Embryonic facial prominence (tissue), 1 donor: Measurements from ENCODE around the gene ARHGEF18.

Source experiments
- DNase-seq: peaks from one replicate; pipeline ENCODE4 v3.0.0-alpha.2; 2016; ENCODE audit errors: extremely low spot score

ARHGEF18 gene

DNA sequence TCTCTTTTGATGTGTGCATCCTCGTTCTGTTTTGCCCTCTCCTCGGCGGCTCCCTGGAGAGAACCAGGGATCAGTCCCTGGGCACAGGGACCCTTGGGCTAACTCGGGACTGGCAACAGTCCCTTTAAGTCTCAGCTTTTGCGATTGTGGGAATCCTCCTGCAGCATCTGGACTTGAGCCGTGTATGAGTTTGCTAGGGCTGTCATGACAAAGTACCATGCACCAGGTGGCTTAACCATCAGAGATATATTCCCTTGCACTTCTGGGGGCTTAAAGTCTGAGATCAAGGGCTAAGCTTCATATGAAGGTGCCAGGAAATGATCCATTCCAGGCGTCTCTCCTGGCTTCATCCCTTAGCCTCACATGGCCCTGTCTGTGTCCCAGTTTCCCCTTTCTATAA is 34.5 kb downstream of the ARHGEF18 start:
- DNase-seq = no peak

DNA sequence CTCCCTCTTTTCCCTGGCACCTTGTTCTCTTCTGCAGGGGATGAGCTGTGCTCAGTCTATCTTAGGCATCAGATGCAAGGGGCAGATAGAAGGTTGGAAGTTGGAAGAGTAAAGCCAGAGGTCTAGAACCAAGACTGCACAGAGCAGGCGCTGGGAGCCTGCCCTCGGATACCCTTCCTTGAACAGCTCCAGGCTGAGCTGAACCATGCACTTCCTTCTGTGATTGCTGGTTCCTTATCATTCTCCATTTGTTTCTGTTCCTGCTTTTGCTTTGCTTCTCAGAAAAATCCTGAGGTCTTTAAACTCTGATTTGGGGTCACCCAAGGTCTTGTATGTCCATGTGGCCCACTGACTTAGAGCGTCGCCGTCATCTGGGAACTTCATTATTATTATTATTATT is 36.3 kb downstream of the ARHGEF18 start:
- no peak for DNase-seq

DNA sequence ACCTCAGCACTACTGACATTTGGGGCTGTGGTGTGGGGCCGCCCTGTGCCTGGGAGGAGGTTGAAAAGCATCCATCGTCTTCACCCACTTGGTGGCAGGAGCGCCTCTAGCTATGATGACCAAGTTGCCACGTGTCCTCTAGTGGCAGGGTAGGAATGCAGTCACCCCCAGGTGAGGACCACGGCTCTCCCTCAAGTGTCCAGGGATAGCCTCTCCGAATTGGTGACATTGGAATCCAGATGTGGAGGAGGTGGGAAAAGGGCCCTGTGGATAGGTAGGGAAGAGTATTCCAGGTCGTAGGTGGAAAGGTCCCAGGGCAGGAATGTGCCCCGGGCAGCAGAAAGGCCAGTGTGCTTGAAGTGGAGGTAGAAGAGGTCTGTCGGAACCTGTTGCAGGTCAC is 37.6 kb downstream of the ARHGEF18 start:
- DNase-seq = no peak

DNA sequence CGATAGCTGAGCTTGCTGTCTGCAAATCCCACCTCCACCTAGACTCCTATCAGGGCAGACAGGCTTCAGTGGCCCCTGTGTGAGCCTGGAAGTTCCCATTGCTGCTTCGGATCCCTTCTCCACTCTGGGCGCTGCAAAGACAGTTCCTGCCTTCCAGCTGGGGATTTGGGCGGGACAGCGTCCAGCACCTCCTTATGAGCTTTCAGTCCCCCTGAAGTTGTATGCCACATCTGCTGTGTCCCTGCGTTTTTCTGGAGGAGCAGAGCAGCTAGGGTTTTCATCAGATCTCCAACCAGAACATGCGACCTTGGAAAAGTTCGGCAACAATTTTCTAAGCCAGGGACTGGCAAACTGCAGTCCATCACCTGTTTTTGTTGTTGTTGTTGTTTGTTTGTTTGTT is 38.0 kb downstream of the ARHGEF18 start:
- DNase-seq = no peak

DNA sequence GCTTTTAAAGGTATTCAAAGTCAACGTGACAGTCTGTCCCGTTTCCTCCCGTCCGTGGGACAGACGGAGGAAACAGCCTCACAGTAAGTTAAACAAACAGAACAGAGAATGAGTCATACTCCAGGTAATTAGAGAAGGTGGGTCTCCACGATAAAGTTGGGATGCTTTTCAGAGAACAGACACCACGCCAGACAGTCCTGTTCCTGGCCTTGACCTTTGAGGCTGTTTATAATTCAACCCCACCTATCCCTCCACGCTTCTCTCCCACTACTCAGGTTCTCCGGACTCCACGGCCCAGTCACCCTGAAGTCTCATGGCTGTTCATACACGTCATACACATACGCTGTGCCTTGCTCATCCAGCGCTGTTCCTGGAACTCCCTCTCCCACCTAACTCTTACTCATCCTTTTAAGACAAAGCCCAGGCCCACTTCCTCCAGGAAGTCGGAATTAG is 42.5 kb downstream of the ARHGEF18 start:
- DNase-seq = no peak

DNA sequence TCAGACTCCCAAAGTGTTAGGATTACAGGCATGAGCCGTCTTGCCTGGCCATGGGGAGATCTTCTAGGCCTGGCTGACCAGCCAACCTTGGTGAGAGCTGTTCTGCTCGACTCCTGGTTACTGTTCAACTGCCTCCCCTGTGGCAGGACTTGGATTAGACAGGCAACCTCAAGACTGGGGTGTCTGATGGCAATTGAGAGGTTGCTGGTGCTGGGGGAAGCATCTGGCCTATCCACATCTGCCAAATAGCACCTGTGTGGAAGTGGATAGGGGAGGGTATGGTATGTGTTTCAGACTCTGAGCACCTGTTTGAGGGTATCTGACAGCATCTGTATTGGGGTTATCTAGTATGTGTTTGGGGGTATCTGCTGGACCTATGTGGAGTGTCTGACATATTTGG is 44.7 kb downstream of the ARHGEF18 start:
- DNase-seq = no peak

DNA sequence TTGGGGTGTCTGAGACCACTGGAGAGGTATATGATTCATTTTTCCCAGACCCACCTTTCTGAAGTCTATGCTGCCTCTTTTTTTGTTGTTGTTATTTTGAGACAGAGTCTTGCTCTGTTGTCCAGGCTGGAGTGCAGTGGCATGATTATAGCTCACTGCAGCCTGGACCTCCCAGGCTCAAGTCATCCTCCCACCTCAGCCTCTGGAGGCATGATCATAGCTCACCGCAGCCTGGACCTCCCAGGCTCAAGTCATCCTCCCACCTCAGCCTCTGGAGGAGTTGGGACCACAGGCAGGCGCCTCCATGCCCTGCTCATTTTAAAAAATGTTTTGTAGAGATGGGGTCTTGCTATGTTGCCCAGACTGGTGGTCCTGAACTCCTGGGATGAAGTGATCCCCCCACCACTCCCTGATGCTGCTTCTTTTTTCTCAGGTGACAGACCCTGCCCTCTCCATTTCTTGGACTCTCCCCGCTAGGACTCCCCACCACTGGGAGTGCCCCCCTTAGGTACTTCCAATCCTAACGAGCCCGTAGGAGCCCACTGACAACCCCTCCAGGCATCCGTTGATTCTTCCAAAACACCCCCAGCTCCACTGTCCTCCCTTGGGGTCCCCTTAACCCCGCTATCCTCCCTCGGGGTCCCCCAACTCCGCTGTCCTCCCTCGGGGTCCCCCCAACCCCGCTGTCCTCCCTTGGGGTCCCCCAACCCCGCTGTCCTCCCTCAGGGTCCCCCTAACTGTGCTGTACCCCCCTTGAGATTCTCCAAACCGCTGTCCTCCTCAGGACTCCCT is 45.4 kb downstream of the ARHGEF18 start:
- DNase-seq = no peak

DNA sequence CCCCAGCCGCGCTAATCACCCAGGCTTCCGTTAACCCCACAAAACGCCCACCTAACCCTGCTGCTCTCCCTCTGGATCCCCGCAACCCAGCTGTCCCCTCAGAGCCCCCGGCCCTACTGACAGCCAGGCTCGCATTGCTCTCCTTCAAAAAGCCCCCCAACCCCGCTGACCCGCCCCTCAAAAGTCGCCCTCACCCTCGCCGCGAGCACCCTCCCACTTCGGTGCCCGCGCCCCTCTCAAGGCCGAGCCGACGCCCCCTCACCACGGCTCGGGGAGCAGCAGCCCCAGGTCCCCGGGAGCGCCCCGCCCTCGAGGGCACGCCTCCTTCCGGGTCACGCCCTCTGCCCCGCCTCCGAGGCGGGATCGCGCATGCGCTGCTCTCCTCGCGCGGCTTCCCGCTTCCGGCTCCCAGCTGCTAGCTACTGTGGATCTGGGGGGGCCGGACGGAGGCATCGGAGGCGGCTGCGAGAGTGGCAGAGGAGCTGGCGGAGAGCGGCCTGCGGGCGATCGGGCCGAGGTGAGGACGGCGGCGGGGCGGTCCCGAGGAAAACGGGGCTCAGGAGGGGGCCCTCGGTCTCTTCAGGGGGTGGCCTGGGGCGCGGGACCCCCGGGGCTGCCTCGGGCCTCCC is 46.1 kb downstream of the ARHGEF18 start:
- DNase-seq = peak; percentile 73

DNA sequence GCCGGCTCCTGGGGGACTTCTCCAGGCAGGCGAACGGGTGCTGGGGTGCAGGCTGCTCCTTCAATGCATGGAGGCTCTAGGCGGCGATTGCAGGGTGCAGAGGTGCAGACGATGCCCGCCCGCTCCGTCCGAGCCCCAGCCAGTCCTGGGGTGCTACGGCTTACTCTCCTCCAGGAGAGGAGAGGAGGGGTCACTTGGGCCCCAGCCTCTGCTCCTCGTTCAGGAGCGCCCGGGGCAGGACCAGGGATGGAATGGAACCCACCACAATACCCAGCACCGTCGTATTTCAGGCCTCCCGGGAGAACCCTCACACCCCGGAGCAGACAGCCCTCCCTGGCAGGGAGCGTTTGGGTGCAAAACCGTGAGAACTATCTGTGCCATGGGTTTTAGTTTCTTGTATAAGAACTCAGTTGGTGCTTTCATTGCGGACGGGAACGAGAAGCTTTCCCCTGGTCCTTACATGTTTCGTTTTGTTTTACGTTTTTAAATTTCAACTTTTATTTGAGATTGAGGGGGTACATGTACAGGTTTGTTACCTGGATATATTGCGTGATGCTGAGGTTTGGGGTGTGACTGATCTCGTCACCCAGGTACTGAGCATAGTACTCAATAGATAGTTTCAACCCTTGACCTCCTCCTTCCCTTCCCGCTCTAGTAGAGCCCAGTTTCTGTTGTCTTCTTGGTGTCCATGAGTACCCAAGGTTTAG is 46.8 kb downstream of the ARHGEF18 start:
- DNase-seq = no peak

DNA sequence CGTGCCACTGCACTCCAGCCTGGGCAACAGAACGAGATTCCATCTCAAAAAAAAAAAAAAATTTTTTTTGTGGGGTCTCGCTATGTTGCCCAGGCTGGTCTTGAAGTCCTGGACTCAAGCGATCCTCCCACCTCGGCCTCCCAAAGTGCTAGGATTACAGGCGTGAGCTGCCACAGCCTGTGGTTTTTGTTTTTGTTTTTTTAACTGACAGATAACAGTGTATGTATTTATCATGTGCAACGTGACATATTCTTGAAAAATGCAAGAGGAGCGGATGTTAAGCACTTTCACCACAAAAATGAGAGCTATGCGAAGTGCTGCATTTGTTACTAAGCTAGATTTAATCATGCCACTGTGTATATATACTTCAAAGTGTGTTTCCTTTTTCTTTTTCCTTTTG is 49.0 kb downstream of the ARHGEF18 start:
- DNase-seq = no peak
